Stimulated activated effector memory CD8-positive, alpha-beta T cell treated with anti-CD3 and anti-CD28 coated beads, Interleukin-12 subunit alpha, Interleukin-12 subunit beta, amount 100 ng/mL, for 72 hours (primary cell): ENCODE results near the gene NOS1.
"Not testable (repeated sequence)": the region's sequence is repeated elsewhere in the genome, so short reads cannot be mapped to it uniquely, and the experiment has no call there.

Experiments
- ATAC-seq: fragments of 150-1000 bp; cut with Tn5 transposase; 2 replicates; pipeline ENCODE4 v1.10.0; 2021
- DNase-seq, 2 donors: peaks; one replicate each; pipeline ENCODE4 v3.0.0; 2021 to 2022; ENCODE audit warnings: low spot score in 2 of 2
- H3K27ac Mint-ChIP-seq: one replicate; pipeline ENCODE4 v1.8.0; 2022; ENCODE audit warnings: mild to moderate bottlenecking, mixed read lengths
- H3K36me3 Mint-ChIP-seq: one replicate; pipeline ENCODE4 v1.8.0; 2022; ENCODE audit warnings: mild to moderate bottlenecking, mixed read lengths
- H3K4me1 Mint-ChIP-seq: one replicate; pipeline ENCODE4 v1.8.0; 2022; ENCODE audit warnings: mixed read lengths
- H3K4me3 Mint-ChIP-seq: one replicate; pipeline ENCODE4 v1.8.0; 2022; ENCODE audit warnings: mild to moderate bottlenecking, mixed read lengths
- H3K9me3 Mint-ChIP-seq: one replicate; pipeline ENCODE4 v1.8.0; 2022; ENCODE audit warnings: mixed read lengths

Gene NOS1

DNA sequence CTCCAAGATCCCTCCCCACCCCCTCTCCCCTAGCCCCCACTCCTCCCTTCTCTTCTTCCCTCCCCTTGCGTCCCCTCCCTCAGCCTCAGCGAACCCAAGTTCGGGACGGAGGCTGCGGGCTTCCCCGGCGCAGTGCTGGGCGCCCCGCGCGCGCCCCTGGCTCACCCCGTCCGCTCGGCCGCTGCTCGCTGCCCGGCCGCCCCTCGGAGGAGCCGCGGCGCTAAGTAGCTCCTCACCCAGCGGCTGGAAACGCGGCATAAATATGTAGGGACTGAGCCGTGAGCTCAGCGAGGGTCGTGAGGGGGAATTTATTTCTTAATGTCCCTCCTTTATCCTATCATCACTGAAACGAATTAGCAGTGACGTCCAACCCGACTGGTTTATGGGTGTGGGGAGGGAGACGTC is at the start of gene NOS1:
TSS of gene NOS1 (minus strand) at position 280 of the 405 bp plus-strand sequence. CDS start 30,557 bp downstream, outside the sequence.
- no peak for DNase-seq
- no peaks in the 10 kb centered on the region for H3K4me1 Mint-ChIP-seq
- ATAC-seq: no peak
- H3K36me3 Mint-ChIP-seq: no peaks in the 10 kb centered on the region
- no peaks in the 10 kb centered on the region for H3K9me3 Mint-ChIP-seq
- no peak within 1 kb of the TSS for H3K4me3 Mint-ChIP-seq
- no peak within 1 kb of the TSS for H3K27ac Mint-ChIP-seq

DNA sequence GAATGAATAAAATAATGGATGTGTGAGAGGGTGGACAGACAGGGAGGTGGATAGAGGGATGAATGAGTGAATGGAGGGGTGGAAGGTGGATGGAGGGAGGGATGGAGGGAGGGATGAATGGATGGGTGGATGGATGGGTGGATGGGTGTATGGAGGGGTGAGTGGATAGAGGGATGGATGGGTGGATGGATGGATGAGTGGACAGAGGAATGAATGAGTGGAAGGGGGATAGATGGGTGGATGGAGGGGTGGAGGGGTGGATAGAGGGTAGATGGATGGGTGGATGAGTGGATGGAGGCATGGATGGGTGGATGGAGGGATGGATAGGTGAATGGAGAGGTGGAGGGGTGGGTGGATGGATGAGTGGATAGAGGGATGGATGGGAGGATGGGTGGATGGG is 47.9 kb upstream of the NOS1 start:
- Mint-ChIP-seq H3K27ac (no peak overlapping the region), H3K4me1 (no peaks in the 10 kb centered on the region), H3K36me3 (no peaks in the 10 kb centered on the region), H3K9me3 (peaks cover 7% of the 10 kb centered on the region), H3K4me3 (no peak overlapping the region)
- no peak for ATAC-seq
- DNase-seq: no peak

DNA sequence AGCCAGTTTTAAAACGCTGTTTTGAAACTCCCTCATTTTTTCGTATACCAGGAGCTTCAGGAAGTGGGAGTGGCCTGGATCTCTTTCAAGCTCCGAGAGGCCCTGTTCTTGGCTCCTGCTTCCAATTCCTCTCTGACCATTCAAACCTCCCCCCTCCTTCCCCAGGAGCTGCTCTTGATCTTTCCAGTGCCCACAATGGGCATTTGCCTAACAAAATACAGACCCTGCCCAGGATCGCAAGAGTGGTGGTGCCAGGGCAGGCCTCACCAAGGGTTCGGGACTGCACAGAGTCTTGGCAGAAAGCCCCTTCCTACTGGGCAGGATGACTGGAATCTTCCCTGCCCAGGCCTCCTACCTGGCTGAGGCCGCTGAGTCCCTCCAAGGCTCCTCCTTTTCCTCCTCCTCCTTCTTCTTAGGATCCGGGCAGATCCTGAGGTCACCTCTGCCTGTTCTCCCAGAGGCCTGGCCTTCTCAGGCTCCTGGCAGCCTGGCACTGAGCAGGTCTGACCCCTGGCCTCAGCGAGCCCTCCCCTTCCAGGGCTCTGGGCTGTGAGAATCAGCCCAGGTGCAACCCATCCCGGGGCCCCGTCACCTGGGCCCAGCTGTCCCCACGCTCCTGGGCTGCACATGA is 46.9 kb upstream of the NOS1 start:
- Mint-ChIP-seq H3K9me3 (peaks cover 7% of the 10 kb centered on the region), H3K36me3 (no peaks in the 10 kb centered on the region)

DNA sequence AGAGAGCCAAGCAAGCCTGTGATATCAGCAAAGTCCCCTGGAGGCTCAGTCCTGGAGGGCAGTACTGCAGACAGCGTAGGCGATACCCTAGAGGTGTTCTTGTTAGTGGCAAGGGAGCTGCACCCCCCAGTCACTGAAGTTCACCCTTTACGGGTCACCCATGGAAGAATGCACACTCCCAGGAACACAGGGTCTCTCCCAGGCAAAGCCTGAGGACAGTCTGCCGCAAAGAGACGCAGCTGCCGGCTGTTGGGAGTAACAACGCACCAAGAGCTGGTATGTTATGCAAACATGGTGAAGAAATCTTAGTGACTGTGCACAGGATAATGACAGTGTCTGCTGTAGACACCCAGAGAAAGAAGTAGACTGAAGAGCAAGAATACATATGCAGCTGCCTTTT is 43.5 kb upstream of the NOS1 start:
- ATAC-seq: no peak
- no peaks in the 10 kb centered on the region for H3K4me1 Mint-ChIP-seq
- no peak for DNase-seq
- peaks cover 9% of the 10 kb centered on the region for H3K9me3 Mint-ChIP-seq
- no peak overlapping the region for H3K4me3 Mint-ChIP-seq
- no peak overlapping the region for H3K27ac Mint-ChIP-seq
- H3K36me3 Mint-ChIP-seq: no peaks in the 10 kb centered on the region

More for the DNA sequence above, 46.9 kb upstream of the NOS1 start:
- Mint-ChIP-seq H3K4me3 (no peak overlapping the region), H3K27ac (no peak overlapping the region), H3K4me1 (no peaks in the 10 kb centered on the region)
- no peak for ATAC-seq
- DNase-seq: no peak

DNA sequence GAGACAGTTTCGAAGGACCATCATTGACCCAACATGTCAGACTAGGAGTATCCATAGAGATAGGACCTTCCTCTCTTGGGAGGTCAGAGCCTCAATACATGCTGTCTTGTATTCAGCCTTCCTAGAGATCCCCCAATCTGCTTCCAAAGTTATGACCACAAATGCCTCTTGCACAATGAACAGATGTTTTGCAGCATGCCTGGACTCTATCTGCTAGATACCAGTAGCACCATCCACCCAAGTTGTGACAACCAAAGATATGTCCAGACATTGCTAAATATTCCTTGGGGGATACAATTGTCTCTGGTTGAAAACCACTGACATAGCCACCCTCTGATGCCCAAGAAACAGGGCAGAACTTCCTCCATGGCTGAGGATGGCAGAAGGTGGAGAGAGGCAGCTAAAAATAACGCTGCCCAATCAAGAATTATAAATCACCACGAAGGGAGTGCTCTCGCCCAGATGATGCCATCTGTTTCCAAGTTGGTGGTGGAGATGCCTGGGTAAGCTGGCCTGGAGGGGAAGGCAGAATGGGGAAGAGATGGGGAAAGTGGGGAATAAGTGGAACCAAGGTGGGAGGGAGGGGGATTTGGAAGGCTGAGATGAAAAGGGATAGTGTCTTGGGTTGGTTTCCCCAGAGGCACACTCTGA is 42.9 kb upstream of the NOS1 start:
- ATAC-seq (no peak), DNase-seq (no peak)
- Mint-ChIP-seq H3K36me3 (no peaks in the 10 kb centered on the region), H3K4me1 (no peaks in the 10 kb centered on the region), H3K9me3 (peaks cover 11% of the 10 kb centered on the region), H3K27ac (no peak overlapping the region), H3K4me3 (no peak overlapping the region)

DNA sequence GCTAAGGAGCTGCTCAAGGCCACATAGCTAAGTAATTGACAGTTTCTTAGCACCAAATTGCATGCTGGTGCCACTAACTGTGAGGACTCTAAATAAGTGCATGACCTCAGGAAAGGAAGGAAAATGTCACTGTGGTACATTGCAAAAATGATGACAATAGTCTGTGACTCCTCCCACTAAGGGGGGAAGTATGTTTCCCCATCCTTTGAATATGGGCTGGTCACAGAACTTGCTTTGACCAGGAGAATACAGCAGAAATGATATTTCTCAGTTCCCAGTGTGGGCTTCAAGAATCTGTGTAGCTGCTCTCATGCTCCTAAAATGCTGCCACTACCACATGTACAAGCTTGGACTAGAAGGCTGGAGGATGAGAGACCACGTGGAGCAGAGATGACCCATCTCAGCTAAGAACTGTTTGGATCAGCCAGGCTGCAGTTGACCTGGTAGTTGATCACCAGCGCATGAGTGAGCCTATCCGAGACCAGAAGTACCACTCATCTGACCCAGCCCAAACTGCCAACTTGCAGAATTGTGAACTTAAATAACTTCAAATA is 42.2 kb upstream of the NOS1 start:
- H3K27ac Mint-ChIP-seq: no peak overlapping the region
- no peak overlapping the region for H3K4me3 Mint-ChIP-seq
- ATAC-seq: no peak
- H3K36me3 Mint-ChIP-seq: no peaks in the 10 kb centered on the region
- H3K4me1 Mint-ChIP-seq: no peaks in the 10 kb centered on the region
- H3K9me3 Mint-ChIP-seq: peaks cover 14% of the 10 kb centered on the region
- DNase-seq: no peak

DNA sequence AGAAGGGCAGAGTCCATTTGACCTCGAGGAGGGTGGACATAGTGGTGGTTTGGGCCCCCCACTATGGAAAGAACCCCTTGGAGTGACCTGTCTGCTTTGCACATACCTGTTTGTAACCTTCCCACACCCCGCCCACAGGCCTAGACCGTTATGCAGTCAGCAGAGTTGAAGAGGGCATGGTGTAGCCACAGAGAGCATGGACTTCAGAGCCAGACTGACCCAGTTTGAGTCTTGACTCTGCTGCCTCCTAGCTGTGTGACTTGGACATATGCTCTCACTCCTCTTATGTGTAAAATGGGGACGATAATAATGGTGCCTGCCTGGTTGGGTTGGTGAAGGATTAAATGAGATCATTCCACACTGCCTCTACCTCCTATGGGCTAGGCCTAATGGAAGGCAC is 40.9 kb upstream of the NOS1 start:
- Mint-ChIP-seq H3K36me3 (no peaks in the 10 kb centered on the region), H3K4me1 (no peaks in the 10 kb centered on the region), H3K4me3 (no peak overlapping the region), H3K9me3 (peaks cover 10% of the 10 kb centered on the region), H3K27ac (no peak overlapping the region)
- ATAC-seq (no peak), DNase-seq (no peak)

DNA sequence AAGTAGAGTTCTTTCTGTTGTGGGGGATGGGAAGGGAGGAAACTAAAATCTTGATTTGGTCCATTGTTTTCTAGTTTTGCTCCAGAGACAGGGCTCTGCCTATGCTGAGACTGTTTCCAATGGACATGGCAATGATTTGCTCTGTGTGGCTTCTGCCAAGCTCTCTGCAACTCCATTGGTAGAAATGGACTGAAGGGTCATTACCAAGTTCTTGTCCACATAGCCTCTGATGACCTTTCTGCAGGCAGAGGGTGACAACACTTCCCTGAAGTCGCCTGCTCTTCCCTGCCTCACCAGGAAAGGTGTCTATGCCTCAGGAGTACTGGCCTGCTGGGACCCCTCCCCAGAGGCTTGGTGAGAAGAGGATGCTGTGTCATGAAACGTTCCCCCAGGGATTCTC is 39.5 kb upstream of the NOS1 start:
- no peak for DNase-seq
- H3K27ac Mint-ChIP-seq: no peak overlapping the region
- H3K4me3 Mint-ChIP-seq: no peak overlapping the region
- H3K9me3 Mint-ChIP-seq: peaks cover 13% of the 10 kb centered on the region
- H3K4me1 Mint-ChIP-seq: no peaks in the 10 kb centered on the region
- H3K36me3 Mint-ChIP-seq: no peaks in the 10 kb centered on the region
- ATAC-seq: no peak

DNA sequence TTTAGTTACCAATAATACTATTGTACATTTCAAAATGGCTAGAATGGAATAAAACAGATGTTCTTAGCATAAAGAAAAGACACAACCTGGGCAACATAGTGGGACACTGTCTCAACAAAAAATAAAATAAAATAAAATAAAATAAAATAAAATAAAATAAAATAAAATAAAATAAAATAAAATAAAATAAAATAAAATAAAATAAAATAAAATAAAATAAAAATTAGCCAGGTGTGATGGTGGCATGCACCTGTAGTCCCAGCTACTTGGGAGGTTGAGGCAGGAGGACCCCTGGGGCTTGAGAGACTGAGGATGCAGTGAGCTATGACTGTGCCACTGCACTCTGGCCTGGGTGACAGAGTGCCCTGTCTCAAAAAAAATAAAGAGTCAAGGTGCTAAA is 37.1 kb upstream of the NOS1 start:
- DNase-seq, H3K36me3 Mint-ChIP-seq, H3K27ac Mint-ChIP-seq, ATAC-seq, H3K4me3 Mint-ChIP-seq, H3K4me1 Mint-ChIP-seq: not testable (repeated sequence)
- H3K9me3 Mint-ChIP-seq: peaks cover 17% of the 10 kb centered on the region

DNA sequence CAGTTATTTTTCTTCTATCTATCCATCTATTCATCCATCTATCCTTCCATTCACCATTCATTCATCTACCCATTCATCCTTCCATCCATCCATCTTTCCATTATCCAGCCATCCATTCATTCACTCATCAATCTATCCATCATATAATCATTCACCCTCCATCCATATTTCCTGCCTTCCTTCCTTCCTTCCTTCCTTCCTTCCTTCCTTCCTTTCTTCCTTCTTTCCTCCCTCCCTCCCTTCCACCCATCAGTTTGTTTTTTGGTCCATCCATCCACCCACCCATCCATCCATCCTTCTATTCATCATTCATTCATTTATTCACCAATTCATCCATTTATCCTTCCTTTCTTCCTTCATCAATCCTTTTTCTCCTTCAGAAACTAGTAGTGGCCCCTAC is 34.3 kb upstream of the NOS1 start:
- ATAC-seq: no peak

DNA sequence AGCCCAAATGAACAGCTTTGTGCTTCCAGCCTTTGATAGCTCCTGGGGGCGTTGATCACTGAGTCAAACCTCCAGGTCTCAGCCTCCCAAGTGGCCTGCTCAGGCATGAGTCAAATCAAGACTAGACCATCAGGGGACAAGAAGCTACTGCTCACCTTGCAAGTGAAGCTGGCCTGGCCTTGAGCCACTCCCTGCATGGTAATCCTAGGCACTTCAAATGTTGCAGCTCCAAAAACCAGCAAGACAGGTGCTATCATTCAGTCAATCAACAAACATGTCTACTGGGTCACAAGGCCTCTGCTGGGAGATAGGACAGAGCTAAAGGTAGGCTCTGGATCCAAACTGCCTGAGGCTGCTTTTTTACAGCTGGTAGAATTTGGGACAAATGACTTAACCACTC is 33.1 kb upstream of the NOS1 start:
- DNase-seq (no peak), ATAC-seq (no peak)
- peaks cover 12% of the 10 kb centered on the region for H3K9me3 Mint-ChIP-seq
- no peaks in the 10 kb centered on the region for H3K4me1 Mint-ChIP-seq
- H3K27ac Mint-ChIP-seq: no peak overlapping the region
- no peaks in the 10 kb centered on the region for H3K36me3 Mint-ChIP-seq
- no peak overlapping the region for H3K4me3 Mint-ChIP-seq

More for the DNA sequence above, 34.3 kb upstream of the NOS1 start:
- Mint-ChIP-seq H3K4me1 (no peaks in the 10 kb centered on the region), H3K27ac (no peak overlapping the region), H3K9me3 (peaks cover 12% of the 10 kb centered on the region), H3K4me3 (no peak overlapping the region), H3K36me3 (no peaks in the 10 kb centered on the region)
- DNase-seq: no peak

DNA sequence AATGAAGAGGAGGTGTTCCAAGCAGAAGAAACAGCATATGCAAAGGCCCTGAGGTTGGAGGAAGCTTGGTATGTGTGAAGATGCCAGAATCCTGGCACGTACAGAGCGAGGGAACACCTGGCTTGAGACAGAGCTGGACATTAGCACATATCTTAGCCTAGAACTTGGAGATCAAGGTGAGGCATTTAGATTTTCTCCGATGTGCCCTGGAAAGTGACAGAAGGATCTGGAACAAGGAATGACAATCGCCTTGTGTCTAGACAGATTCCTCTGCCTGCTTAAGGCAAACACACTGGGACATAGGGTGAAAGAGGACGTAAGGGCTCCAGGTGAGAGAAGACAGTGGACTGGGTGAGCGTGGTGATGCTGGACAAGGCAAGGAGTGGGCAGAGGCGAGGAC is 32.2 kb upstream of the NOS1 start:
- Mint-ChIP-seq H3K4me3 (no peak overlapping the region), H3K36me3 (no peaks in the 10 kb centered on the region), H3K4me1 (no peaks in the 10 kb centered on the region), H3K27ac (no peak overlapping the region), H3K9me3 (peaks cover 8% of the 10 kb centered on the region)
- ATAC-seq: no peak
- no peak for DNase-seq

DNA sequence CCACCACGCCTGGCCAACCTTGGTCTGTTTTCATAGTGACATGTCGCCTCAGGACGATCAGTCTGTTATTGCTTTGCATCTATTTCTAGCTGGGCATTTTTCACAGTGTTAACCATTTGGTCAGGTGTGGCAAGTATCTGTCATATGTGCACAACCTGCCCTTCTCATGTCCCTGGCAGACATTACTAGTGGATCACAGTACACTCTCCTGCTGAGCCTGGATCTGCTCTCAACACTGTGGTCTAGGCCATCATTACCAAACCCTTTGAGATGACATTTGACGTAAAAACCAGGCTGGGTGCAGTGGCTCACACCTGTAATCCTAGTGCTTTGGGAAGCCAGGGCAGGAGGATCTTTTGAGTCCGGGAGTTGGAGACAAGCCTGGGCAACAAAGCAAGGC is 29.4 kb upstream of the NOS1 start:
- Mint-ChIP-seq H3K4me3 (no peak overlapping the region), H3K9me3 (peaks cover 4% of the 10 kb centered on the region), H3K4me1 (no peaks in the 10 kb centered on the region), H3K27ac (no peak overlapping the region), H3K36me3 (no peaks in the 10 kb centered on the region)
- ATAC-seq (no peak), DNase-seq (no peak)

DNA sequence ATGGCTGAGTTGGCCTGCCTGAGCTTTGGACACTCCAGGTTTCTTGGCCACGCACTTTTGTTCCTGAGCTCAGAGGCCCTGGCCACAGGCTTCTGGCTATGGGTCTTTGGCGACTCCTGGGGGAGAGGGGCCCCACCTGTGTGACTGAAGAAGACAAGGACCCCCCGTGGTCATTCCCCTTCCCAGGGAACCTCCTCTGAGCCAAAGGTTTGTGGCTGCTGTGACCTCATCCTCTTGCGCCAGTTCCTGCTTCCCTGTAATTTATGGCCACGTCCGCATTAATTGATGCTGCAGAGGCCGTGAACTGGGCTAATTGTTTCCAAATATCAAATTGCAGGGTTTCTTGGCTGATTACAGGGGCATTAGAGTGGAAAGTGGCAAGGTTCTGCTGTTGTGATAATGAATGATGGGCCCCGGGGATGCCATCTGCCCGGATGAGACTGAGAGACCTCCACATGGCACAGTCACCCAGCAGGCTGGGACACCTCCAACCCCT is 27.6 kb upstream of the NOS1 start:
- Mint-ChIP-seq H3K27ac (no peak overlapping the region), H3K36me3 (no peaks in the 10 kb centered on the region), H3K9me3 (no peaks in the 10 kb centered on the region), H3K4me1 (no peaks in the 10 kb centered on the region), H3K4me3 (no peak overlapping the region)
- ATAC-seq: no peak
- no peak for DNase-seq

DNA sequence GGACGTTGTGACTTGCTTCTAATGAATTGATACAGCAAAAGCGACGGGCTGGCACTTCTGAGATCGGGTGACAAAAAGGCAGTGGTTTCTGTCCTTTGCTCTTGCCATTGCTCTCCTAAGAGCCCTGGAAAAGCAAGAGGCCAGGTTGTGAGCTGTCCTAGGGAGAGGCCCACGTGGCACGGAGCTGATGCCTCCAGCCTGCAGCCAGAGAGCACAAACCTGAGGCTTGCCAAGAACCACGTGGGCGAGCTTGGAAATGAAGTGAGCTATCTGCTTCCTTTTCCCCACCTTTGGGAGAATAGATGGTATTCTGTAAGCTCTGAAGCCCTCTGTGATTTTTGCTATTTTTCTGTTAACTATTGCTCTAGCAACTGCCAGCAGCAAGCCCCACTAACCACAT is 26.4 kb upstream of the NOS1 start:
- Mint-ChIP-seq H3K4me3 (no peak overlapping the region), H3K36me3 (no peaks in the 10 kb centered on the region), H3K27ac (no peak overlapping the region), H3K9me3 (no peaks in the 10 kb centered on the region), H3K4me1 (no peaks in the 10 kb centered on the region)
- DNase-seq (no peak), ATAC-seq (no peak)

DNA sequence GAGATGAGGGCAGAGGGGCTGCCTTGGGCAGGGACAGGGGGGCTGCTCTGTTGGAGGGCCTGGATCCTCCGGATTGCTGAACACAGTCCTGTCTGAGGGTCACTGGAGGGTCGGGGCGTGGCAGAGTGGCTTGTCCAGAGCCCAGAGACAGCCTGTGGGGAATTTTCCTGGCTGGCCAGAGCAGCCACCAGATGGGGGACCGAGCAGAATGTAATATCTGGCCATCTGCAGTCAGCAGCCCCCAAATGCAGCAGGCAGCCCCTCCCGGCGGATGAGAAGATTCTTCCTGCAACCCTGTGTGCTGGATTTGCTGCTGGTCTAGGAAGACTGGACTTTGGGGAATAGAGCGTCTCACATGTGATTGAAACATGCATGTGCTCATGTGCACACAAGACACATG is 23.3 kb upstream of the NOS1 start:
- H3K9me3 Mint-ChIP-seq: no peaks in the 10 kb centered on the region
- DNase-seq (no peak), ATAC-seq (no peak)
- H3K4me1 Mint-ChIP-seq: no peaks in the 10 kb centered on the region
- H3K4me3 Mint-ChIP-seq: no peak overlapping the region
- H3K36me3 Mint-ChIP-seq: no peaks in the 10 kb centered on the region
- no peak overlapping the region for H3K27ac Mint-ChIP-seq
